Measurements from ENCODE around the gene ANKIB1.
"Not testable (repeated sequence)": the region's sequence is repeated elsewhere in the genome, so short reads cannot be mapped to it uniquely, and the experiment has no call there.

The ANKIB1 gene

DNA sequence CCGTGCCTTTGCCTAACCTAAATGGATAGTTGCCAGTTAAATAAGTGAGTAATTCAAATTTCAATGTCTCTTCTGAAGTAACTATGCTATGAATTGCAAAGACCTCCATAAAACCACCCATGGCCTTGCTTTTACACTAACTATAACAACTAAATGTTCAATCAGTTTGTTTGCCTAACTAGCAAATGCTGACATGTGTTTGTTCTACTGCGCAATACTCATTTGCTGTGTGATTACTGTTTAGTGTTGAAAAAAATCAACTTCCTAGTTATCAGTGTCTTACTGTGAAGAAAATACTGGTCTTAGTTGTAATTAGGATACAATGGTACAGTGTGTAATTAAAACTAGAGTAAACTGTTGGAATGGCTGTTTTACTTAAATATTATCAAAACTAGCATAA is 154.2 kb downstream of the ANKIB1 start:
- no peak for DNase-seq (ENCODE audit: extremely low read depth in 1 of 2, low read depth in 1 of 2)

DNA sequence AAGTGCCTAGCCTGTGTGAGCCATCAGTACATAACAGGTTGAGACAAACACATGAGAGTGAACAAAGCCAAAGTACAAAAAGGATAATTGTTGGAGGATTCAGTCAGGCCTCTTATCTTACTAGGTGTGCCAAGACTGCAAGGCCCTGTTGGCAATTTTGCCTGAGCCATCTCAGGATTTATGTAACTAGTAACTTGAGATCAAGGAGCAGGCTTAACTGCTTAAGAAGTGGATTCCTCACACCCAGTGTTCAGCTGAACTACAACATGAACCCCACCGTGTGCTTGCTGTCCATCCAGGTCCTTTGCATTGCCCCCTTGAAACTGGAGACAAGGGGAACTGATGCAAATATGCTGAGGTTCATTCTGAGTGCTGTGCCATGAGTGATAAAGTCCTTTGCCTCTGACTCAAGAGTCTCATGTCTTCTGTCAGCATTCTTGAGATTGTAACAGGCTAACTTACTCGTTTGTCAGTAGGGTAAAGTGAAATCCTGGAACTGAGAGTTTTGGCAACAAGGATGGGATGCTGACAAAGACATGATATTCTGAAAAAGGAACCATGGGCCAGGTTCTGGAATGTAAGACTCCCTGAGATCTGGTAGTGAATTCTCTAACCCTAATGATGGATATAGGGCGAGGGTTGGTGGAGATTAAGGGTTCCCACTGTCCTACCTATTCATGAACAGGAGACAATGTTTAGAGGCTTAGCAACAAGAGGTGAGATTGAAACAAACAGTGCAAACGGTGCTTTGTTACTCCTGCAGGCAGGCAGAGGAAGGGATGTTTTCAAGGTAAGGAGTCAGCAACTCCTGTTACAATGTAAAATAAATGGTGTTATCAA is 157.4 kb downstream of the ANKIB1 start:
- DNase-seq (ENCODE audit: extremely low read depth in 1 of 2, low read depth in 1 of 2): no peak

- DNase-seq (ENCODE audit: extremely low read depth in 1 of 2, low read depth in 1 of 2): no peak
These were observed 157.9 kb downstream of the ANKIB1 start for GRCh38 chr7:92403760-92404074.

GRCh38 chr7:92404170-92404614 is 158.4 kb downstream of the ANKIB1 start:
- DNase-seq (ENCODE audit: extremely low read depth in 1 of 2, low read depth in 1 of 2): peak in 1 of 2 donors; percentile 8

DNA sequence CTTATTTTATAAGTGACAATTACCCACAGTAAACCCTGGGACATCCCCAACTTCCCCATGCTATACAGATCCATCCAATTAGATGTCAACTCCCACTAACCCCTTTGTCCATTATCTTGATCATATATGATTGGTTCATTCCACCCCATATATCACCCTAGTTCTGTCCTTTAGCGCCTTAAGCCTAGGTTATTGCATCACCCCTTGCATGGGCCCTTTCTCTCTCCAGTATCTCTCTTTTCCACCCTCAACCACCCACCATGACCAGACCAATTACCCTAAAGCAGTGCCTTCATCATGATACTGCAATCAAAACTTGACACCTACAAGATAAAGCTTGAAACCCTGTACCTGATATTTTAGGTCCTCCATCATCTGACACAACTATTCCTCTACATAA is 163.6 kb downstream of the ANKIB1 start:
- no peak for DNase-seq (ENCODE audit: extremely low read depth in 1 of 2, low read depth in 1 of 2)

DNA sequence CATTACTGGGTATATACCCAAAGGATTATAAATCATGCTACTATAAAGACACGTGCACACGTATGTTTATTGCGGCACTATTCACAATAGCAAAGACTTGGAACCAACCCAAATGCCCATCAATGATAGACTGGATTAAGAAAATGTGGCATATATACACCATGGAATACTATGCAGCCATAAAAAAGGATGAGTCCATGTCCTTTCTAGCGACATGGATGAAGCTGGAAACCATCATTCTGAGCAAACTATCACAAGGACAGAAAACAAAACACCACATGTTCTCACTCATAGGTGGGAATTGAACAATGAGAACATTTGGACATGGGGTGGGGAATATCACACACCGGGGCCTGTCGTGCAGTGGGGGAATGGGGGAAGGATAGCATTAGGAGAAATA is 164.4 kb downstream of the ANKIB1 start:
- not testable (repeated sequence) for DNase-seq (ENCODE audit: extremely low read depth in 1 of 2, low read depth in 1 of 2)

GRCh38 chr7:92412745-92413144 is 167.0 kb downstream of the ANKIB1 start:
- no peak for DNase-seq (ENCODE audit: extremely low read depth in 1 of 2, low read depth in 1 of 2)

GRCh38 chr7:92413550-92413949 is 167.8 kb downstream of the ANKIB1 start:
- no peak for DNase-seq (ENCODE audit: extremely low read depth in 1 of 2, low read depth in 1 of 2)

- DNase-seq (ENCODE audit: extremely low read depth in 1 of 2, low read depth in 1 of 2): no peak
These were observed 169.5 kb downstream of the ANKIB1 start for GRCh38 chr7:92415225-92415624.

DNA sequence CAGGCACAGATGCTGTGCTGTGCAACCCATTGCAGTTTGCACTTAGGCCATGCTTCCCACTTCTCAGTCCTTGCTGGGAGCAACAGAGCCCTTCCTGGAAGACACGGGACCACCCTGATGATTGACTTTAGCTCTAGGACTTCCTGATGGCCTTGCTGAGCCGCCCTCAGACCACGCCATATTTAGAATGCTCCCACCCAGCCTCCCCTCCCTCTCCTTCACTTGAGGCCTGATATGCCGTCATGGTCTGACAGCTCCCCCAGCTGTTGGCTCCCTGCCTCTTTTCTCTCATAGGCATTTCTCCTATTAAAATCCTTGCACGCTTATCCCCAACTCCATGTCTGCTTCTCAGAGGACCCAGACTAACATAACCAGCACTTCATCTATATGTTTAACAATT is 172.1 kb downstream of the ANKIB1 start:
- no peak for DNase-seq (ENCODE audit: extremely low read depth in 1 of 2, low read depth in 1 of 2)

DNA sequence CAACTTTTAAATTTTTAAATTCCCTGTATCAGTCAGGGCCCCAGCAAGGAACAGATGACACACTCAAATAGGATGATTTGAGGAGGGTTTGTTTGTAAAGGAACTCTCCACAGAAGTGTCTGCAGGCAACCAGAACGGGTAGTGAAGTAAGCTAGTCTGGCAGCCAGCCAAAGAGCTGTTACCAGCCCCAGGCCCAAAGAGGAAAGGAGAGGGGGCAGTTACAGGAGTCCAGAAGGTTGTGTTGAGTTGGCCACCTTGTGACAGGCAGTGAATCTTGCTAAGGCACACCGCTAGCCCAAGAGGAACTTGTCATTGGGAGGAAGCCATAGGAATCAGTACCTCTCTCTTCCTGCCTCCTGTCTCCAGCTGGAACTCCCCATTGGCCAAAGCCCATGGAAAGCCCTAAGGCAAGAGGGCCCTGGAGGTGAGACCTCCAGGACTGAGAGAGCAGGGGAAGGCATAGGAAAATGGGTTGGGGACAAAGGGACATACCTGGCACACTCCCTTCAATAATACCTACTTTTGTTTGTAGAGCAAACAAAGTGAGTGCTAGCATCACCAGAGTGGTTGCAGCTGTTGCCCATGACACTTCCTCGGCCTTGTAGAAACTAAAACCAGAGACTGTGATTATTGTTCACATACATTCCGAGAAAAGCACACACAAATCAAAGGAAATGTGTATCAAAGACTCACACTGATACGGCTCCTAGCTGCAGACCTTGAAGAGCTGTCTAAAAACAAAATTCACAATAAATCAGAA is 176.1 kb downstream of the ANKIB1 start:
- DNase-seq (ENCODE audit: extremely low read depth in 1 of 2, low read depth in 1 of 2): no peak

DNA sequence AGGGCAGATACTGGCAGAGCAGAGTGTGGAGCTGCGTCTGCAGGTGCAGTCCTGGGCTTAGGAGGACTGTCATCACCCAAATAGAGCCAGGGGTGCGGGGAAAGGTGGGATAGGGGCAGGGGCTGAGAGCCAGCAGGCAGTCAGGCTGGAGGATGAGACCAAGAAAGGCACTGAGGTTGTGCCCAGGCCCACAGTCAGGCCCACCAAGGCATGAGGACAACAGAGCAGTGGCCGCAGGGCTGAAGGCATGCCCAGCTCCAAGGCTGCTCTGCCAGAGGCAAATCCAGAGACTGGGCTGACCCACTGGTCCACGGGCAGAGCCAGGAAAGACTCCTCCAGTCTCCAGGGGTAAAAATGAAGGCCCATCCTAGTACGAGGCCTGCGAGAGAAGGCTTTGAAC is 177.2 kb downstream of the ANKIB1 start:
- DNase-seq (ENCODE audit: extremely low read depth in 1 of 2, low read depth in 1 of 2): no peak

GRCh38 chr7:92423710-92424131 is 177.9 kb downstream of the ANKIB1 start:
- DNase-seq (ENCODE audit: extremely low read depth in 1 of 2, low read depth in 1 of 2): no peak

DNA sequence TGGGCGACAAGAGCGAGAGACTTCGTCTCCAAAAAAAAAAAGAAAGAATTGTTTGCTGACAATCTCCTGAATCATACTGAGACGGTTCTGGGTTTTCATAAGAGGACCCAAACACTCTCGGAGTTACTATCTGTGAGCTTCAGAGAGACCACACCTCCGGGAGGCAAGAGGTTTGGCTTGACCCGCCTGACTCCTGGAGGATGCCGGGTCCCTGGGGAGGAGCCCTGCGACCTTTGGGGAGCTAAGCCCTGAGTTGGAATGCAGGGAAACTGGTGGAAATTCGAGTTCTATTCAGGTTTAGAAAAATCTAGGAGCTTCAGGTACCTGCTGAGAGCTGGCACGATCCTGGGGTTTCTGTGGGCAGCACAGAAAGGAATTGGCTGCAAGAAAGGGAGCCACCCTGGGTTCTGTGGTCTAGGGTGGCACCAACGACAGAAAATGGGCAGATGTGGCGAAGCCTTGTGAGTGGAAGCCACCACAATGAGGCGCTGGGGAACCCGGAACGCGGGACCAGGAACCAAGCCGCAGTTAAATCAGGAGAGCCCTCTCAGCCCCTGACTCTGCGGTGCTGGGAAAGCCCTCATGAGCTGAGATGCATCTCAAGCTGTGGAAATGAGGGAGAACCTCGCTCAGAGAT is 179.7 kb downstream of the ANKIB1 start:
- DNase-seq (ENCODE audit: extremely low read depth in 1 of 2, low read depth in 1 of 2): no peak

DNA sequence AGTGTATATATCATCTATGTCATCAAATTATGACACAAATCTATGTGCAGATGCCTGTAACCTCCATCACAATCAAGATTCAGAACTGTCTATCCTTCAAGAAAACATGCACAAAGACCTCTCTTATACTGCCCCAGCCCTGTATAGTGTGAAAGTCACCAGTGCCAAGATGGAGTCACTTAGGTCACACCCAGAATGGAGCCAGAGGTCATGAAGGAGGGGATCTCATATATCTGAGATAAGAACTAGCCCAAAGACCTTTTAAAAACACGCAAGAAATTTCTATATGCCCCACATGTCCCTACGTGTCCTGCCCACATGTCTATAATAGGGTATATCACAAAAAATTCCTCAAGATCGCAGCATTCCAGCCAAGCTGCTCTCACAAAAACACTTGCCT is 181.4 kb downstream of the ANKIB1 start:
- DNase-seq (ENCODE audit: extremely low read depth in 1 of 2, low read depth in 1 of 2): no peak

GRCh38 chr7:92432299-92432946 is 186.6 kb downstream of the ANKIB1 start:
- no peak for DNase-seq (ENCODE audit: extremely low read depth in 1 of 2, low read depth in 1 of 2)

DNA sequence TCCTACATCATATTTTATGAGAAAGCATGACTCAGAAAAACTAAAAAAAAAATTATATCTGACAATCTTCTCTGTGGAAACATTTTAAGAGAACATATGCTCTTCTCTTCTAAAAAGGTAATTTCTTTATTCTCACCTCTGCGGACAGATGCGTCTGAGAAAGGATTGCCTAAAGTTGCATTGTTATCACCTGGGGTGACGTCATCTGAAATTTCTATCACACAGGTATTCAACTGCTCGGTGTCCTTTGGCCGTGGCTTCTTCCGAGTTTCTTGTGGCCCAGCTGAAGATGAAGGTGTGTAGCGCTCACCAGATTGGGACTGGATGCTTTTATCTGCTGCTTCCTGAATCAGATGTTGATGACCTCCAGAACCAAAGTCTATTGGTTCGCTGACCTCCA is 187.2 kb downstream of the ANKIB1 start:
- DNase-seq (ENCODE audit: extremely low read depth in 1 of 2, low read depth in 1 of 2): no peak

DNA sequence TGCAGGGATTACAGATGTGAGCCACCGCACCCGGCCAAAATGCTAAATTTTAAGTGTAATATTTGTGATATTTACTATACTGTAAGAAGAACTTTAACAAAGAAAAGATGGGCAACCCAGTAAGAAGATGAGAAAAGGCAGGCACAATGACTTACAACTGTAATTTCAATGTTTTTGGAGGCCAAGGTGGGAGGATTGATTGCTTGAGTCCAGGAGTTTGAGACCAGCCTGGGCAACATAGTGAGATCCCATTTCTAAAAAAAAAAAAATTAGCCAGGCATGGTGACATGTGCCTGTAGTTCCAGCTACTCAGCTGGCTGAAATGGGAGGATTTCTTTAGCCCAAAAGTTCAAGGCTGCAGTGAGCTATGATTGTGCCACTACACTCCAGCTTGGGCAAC is 189.8 kb downstream of the ANKIB1 start:
- DNase-seq (ENCODE audit: extremely low read depth in 1 of 2, low read depth in 1 of 2): no peak

GRCh38 chr7:92436612-92437445 is 191.1 kb downstream of the ANKIB1 start:
- no peak for DNase-seq (ENCODE audit: extremely low read depth in 1 of 2, low read depth in 1 of 2)

DNA sequence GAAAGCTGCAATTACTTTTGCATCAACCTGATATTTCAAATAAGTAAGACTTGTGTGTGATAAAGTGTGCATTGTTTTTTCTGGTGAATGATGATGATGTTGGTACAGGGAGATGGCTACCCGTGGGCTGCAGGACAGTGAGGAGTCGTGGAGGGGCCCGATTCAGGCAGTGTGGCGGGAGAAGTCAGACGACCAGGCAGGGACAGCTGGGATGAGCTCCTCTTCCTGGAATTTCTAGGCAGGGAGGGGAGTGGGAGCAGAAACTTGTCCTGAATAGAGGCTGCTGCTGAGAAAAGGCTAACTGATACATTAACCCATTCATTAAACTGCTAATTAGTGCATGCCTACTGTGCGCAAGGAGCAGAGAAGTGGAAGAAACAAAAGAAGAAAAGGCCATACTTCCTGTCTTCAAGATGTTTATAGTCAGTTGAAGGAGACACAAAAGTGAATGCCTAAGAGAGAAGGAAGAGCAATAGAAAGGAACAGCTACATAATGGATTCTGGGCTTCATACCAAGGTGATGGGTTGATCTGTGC is 192.2 kb downstream of the ANKIB1 start:
- DNase-seq (ENCODE audit: extremely low read depth in 1 of 2, low read depth in 1 of 2): no peak

Data from activated CD8-positive, alpha-beta memory T cell treated with anti-CD3 and anti-CD28 coated beads for 1 hour (primary cell).